GM23338 (cell line): ENCODE measurements around the gene SLCO4A1. TPM values are rescaled to one million over a fixed set of nuclear protein-coding genes. Genes with fewer than 3 reads are reported as not detected.

Experiments used
- ATAC-seq: fragments of 200-7000 bp; cut with Tn5 transposase; 3 replicates; pipeline ENCODE4 v1.9.1; 2020
- DNase-seq: peaks from one replicate; pipeline ENCODE4 v3.0.0-alpha.2; 2015; ENCODE audit warnings: low spot score
- H2AFZ ChIP-seq: fragments of 200-600 bp; sonication (generic); 2 replicates; pipeline ENCODE4 v1.8.0; 2016; ENCODE audit warnings: antibody characterized with exemption, mild to moderate bottlenecking, moderate library complexity
- H3F3A ChIP-seq: fragments of 200-600 bp; sonication (generic); replicated peaks from 2 replicates; pipeline ENCODE4 v1.8.0; 2017; ENCODE audit warnings: antibody characterized with exemption, mixed run types, low read depth
- H3K27ac ChIP-seq: fragments of 200-600 bp; sonication (generic); 2 replicates; pipeline ENCODE4 v1.6.1; 2016; ENCODE audit warnings: low read depth
- H3K27me3 ChIP-seq: fragments of 200-600 bp; sonication (generic); 2 replicates; pipeline ENCODE4 v1.8.0; 2016; ENCODE audit warnings: mild to moderate bottlenecking, mixed run types, moderate library complexity; ENCODE audit not compliant: insufficient read depth
- H3K36me3 ChIP-seq: fragments of 200-600 bp; sonication (generic); 2 replicates; pipeline ENCODE4 v1.8.0; 2016; ENCODE audit warnings: mild to moderate bottlenecking; ENCODE audit not compliant: insufficient read depth
- H3K4me1 ChIP-seq: fragments of 200-600 bp; sonication (generic); 2 replicates; pipeline ENCODE4 v1.8.0; 2016; ENCODE audit warnings: mild to moderate bottlenecking, moderate library complexity; ENCODE audit not compliant: insufficient read depth
- H3K4me2 ChIP-seq: fragments of 200-600 bp; sonication (generic); 2 replicates; pipeline ENCODE4 v1.7.1; 2017; ENCODE audit warnings: mixed run types
- H3K4me3 ChIP-seq: fragments of 200-600 bp; sonication (generic); 2 replicates; pipeline ENCODE4 v1.6.1; 2016; ENCODE audit warnings: mixed run types
- H3K79me2 ChIP-seq: fragments of 200-600 bp; sonication (generic); replicated peaks from 2 replicates; pipeline ENCODE4 v1.8.0; 2017; ENCODE audit warnings: mild to moderate bottlenecking; ENCODE audit not compliant: insufficient read depth
- H3K9me2 ChIP-seq: fragments of 200-600 bp; sonication (generic); 2 replicates; pipeline ENCODE4 v1.8.0; 2017; ENCODE audit not compliant: insufficient read depth
- H4K20me1 ChIP-seq: fragments of 200-600 bp; sonication (generic); replicated peaks from 2 replicates; pipeline ENCODE4 v1.8.0; 2017; ENCODE audit warnings: mild to moderate bottlenecking; ENCODE audit not compliant: insufficient read depth
- H3K27ac Mint-ChIP-seq: 2 replicates; pipeline ENCODE4 v1.8.0; 2020; ENCODE audit warnings: inconsistent platforms, mild to moderate bottlenecking, moderate library complexity, mixed read lengths
- H3K27me3 Mint-ChIP-seq: 3 replicates; pipeline ENCODE4 v1.8.0; 2022; ENCODE audit warnings: low read depth, mild to moderate bottlenecking, moderate library complexity, mixed read lengths, inconsistent platforms; ENCODE audit not compliant: insufficient read depth, poor library complexity
- H3K36me3 Mint-ChIP-seq: 3 replicates; pipeline ENCODE4 v1.8.0; 2021; ENCODE audit warnings: low read depth, mild to moderate bottlenecking, inconsistent platforms, moderate library complexity, mixed read lengths
- H3K4me1 Mint-ChIP-seq: 3 replicates; pipeline ENCODE4 v1.8.0; 2020; ENCODE audit warnings: mild to moderate bottlenecking, inconsistent platforms, mixed read lengths
- H3K4me3 Mint-ChIP-seq: 3 replicates; pipeline ENCODE4 v1.8.0; 2021; ENCODE audit warnings: moderate library complexity, mild to moderate bottlenecking, inconsistent platforms, mixed read lengths
- H3K9me3 Mint-ChIP-seq: 3 replicates; pipeline ENCODE4 v1.8.0; 2020; ENCODE audit warnings: moderate library complexity, mild to moderate bottlenecking, inconsistent platforms, mixed read lengths
- ETS1 ChIP-seq: IDR thresholded peaks from 2 replicates; pipeline ENCODE4 v1.6.1; 2016; ENCODE audit warnings: antibody characterized with exemption
- JUNB ChIP-seq: IDR thresholded peaks from one replicate; pipeline ENCODE4 v1.6.1; 2016; ENCODE audit warnings: antibody characterized with exemption; ENCODE audit not compliant: unreplicated experiment
- NANOG ChIP-seq: IDR thresholded peaks from 2 replicates; pipeline ENCODE4 v1.6.1; 2016; ENCODE audit warnings: antibody characterized with exemption, borderline replicate concordance
- POLR2AphosphoS5 ChIP-seq: IDR thresholded peaks from 2 replicates; pipeline ENCODE4 v1.6.1; 2016; ENCODE audit warnings: antibody characterized with exemption, low read depth
- ZNF114 ChIP-seq: fragments of 250-450 bp; sonication (Bioruptor Pico); IDR thresholded peaks from 2 replicates; pipeline ENCODE4 v1.5.0; 2020; ENCODE audit warnings: mild to moderate bottlenecking, moderate library complexity
- polyA plus RNA-seq: library from polyadenylated mRNA; unstranded; fragments of >200 nt; fragmentation: Nextera tagmentation; extraction: Ambion mirVana; gene quantifications from 2 replicates; pipeline ENCODE4 v1.2.1, GENCODE V29; 2016
- total RNA-seq: library from RNA; depleted of rRNA; stranded (reverse); fragments of >200 nt; shearing (Covaris generic); gene quantifications from 2 replicates; pipeline ENCODE4 v1.2.3, GENCODE V29; 2014
- TF ChIP-seq, protein P1 (sequence below): fragments of 250-450 bp; sonication (Bioruptor Pico); IDR thresholded peaks from 2 replicates; pipeline ENCODE4 v1.5.0; 2020; ENCODE audit warnings: mild to moderate bottlenecking, moderate library complexity

The SLCO4A1 gene
- total and polyA plus RNA-seq, 2 experiments from 2014 or later = 28.5 to 41.6 TPM

DNA sequence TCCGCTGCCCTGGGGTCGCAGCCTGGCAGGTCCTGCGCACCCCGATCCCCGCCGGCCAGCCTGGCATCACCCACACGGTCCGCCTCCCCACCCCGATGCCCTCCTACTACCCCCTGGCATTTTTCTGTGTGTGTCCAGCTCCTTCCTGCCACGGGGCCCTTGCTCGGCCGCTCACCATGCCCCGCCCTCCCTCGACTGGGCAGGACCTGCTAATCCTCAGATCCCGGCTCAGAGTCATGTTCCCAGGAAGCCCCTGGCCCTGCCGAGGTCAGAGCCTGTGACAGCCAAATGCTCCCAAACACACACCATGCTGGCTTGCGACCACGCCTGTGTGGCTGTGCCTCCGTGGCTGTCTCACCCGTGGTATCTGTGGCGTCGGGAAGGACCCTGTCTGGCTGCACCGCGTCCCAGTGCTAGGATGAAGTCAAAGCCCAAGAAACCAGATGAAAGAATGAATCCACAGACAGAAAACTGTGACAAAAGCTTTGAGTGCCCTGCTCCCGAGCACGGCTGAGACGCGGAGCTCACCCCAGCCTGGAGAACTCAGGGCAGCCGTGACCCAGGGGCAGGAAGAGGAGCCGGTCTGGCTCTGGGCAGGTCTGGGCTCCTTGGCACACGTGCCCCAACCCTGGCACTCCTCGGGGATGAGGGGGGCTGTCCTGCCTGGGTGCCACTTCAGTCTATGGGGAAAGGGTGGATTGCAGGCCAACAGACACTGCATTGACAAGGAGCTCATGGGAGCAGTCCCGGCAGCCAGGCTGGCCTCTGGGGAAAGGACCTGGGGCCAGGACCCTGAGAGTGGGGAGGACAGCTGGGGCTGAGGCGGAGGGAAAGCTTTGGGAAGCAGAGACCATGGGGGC lies 20.8 kb upstream of the SLCO4A1 start (continued):
- TF ChIP-seq, protein P1, sequence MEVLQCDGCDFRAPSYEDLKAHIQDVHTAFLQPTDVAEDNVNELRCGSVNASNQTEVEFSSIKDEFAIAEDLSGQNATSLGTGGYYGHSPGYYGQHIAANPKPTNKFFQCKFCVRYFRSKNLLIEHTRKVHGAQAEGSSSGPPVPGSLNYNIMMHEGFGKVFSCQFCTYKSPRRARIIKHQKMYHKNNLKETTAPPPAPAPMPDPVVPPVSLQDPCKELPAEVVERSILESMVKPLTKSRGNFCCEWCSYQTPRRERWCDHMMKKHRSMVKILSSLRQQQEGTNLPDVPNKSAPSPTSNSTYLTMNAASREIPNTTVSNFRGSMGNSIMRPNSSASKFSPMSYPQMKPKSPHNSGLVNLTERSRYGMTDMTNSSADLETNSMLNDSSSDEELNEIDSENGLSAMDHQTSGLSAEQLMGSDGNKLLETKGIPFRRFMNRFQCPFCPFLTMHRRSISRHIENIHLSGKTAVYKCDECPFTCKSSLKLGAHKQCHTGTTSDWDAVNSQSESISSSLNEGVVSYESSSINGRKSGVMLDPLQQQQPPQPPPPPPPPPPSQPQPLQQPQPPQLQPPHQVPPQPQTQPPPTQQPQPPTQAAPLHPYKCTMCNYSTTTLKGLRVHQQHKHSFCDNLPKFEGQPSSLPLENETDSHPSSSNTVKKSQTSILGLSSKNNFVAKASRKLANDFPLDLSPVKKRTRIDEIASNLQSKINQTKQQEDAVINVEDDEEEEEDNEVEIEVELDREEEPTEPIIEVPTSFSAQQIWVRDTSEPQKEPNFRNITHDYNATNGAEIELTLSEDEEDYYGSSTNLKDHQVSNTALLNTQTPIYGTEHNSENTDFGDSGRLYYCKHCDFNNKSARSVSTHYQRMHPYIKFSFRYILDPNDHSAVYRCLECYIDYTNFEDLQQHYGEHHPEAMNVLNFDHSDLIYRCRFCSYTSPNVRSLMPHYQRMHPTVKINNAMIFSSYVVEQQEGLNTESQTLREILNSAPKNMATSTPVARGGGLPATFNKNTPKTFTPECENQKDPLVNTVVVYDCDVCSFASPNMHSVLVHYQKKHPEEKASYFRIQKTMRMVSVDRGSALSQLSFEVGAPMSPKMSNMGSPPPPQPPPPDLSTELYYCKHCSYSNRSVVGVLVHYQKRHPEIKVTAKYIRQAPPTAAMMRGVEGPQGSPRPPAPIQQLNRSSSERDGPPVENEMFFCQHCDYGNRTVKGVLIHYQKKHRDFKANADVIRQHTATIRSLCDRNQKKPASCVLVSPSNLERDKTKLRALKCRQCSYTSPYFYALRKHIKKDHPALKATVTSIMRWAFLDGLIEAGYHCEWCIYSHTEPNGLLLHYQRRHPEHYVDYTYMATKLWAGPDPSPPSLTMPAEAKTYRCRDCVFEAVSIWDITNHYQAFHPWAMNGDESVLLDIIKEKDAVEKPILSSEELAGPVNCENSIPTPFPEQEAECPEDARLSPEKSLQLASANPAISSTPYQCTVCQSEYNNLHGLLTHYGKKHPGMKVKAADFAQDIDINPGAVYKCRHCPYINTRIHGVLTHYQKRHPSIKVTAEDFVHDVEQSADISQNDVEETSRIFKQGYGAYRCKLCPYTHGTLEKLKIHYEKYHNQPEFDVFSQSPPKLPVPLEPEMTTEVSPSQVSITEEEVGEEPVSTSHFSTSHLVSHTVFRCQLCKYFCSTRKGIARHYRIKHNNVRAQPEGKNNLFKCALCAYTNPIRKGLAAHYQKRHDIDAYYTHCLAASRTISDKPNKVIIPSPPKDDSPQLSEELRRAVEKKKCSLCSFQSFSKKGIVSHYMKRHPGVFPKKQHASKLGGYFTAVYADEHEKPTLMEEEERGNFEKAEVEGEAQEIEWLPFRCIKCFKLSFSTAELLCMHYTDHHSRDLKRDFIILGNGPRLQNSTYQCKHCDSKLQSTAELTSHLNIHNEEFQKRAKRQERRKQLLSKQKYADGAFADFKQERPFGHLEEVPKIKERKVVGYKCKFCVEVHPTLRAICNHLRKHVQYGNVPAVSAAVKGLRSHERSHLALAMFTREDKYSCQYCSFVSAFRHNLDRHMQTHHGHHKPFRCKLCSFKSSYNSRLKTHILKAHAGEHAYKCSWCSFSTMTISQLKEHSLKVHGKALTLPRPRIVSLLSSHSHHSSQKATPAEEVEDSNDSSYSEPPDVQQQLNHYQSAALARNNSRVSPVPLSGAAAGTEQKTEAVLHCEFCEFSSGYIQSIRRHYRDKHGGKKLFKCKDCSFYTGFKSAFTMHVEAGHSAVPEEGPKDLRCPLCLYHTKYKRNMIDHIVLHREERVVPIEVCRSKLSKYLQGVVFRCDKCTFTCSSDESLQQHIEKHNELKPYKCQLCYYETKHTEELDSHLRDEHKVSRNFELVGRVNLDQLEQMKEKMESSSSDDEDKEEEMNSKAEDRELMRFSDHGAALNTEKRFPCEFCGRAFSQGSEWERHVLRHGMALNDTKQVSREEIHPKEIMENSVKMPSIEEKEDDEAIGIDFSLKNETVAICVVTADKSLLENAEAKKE (CRISPR knock-in tag) = no peak

GRCh38 chr20:62622178-62622876 lies 20.0 kb upstream of the SLCO4A1 start:
- no peak overlapping the region for H3K4me3 Mint-ChIP-seq
- Histone ChIP-seq H3K4me2 (no peak overlapping the region), H3F3A (0 out of 2 replicates have a peak, but pooled peaks cover 3% of the 10 kb centered on the region), H3K4me1 (peaks cover 14% of the 10 kb centered on the region), H3K4me3 (no peak overlapping the region), H3K36me3 (no peaks in the 10 kb centered on the region), H3K9me2 (no peaks in the 10 kb centered on the region), H3K27me3 (no peaks in the 10 kb centered on the region), H3K27ac (no peak overlapping the region), H2AFZ (no peak overlapping the region), H4K20me1 (no peaks in the 10 kb centered on the region), H3K79me2 (no peaks in the 10 kb centered on the region)
- H3K36me3 Mint-ChIP-seq = no peaks in the 10 kb centered on the region
- H3K27me3 Mint-ChIP-seq = no peaks in the 10 kb centered on the region
- ATAC-seq (no peak), DNase-seq (no peak)
- H3K4me1 Mint-ChIP-seq = peaks cover 17% of the 10 kb centered on the region
- H3K27ac Mint-ChIP-seq = no peak overlapping the region
- no peaks in the 10 kb centered on the region for H3K9me3 Mint-ChIP-seq
- TF ChIP-seq, protein P1 (CRISPR knock-in tag) = no peak
- TF ChIP-seq ETS1 (no peak), NANOG (no peak), JUNB (no peak), ZNF114 (no peak), POLR2AphosphoS5 (no peak)
